Pancreas (tissue), 10 donors: ENCODE data around the gene TICRR. TPM values are rescaled to one million over a fixed set of nuclear protein-coding genes. Genes with fewer than 3 reads are reported as not detected.
A peak's percentile ranks its signal among the peaks of the same experiment; 100 is the strongest.

Source experiments
- ATAC-seq, 4 donors: fragments of 200-7000 bp; cut with Tn5 transposase; one replicate each; pipeline versions ENCODE4 v1.8.0 to v1.9.1; 2020; ENCODE audit warnings: mild to moderate bottlenecking in 4 of 4, moderate library complexity in 4 of 4
- DNase-seq, 6 donors: peaks; one replicate each; pipeline ENCODE4 v3.0.0-alpha.2; 2020
- FAIRE-seq: peaks from 2 replicates; lab custom pipeline; 2012; peaks lifted over from hg19 to GRCh38; lab: Jason Lieb, UNC
- H3K27ac ChIP-seq, 4 donors: fragments of 200-600 bp; sonication (generic); 1 replicate in 3 of 4; 2 replicates in 1 of 4; pipeline versions ENCODE4 v1.5.0 to v1.8.0; 2020
- H3K27me3 ChIP-seq, 4 donors: fragments of 200-600 bp; one replicate each; pipeline ENCODE4 v1.8.0; 2021
- H3K36me3 ChIP-seq, 3 donors: fragments of 200-600 bp; sonication (generic) in 1 of 3; one replicate each; pipeline versions ENCODE4 v1.5.0 to v1.8.0; 2020 to 2021
- H3K4me1 ChIP-seq, 3 donors: fragments of 200-600 bp; one replicate each; pipeline ENCODE4 v1.8.0; 2021
- H3K4me3 ChIP-seq, 4 donors: fragments of 200-600 bp; sonication (generic) in 2 of 4; one replicate each; pipeline versions ENCODE4 v1.5.0 to v1.8.0; 2020 to 2021
- H3K9me3 ChIP-seq, 4 donors: fragments of 200-600 bp; one replicate each; pipeline ENCODE4 v1.8.0; 2021
- CTCF ChIP-seq, 4 donors: fragments of 200-600 bp; sonication (generic) in 3 of 4; IDR thresholded peaks; one replicate each; pipeline versions ENCODE4 v1.5.0 to v1.8.0; 2021; ENCODE audit warnings: antibody characterized with exemption in 4 of 4
- WGBS, 2 donors: extraction: QIAGEN DNeasy Blood & Tissue Kit; methylation state at CpG; one replicate each; pipeline ENCODE4 v1.1.7; 2013; 5-methylcytosine and 5-hydroxymethylcytosine counted together
- intact Hi-C, 3 donors: fragments of 100-400 bp; cut with DNase I; formaldehyde crosslinking; loops; one replicate each; pipeline versions ENCODE4 v1.11.1 to v1.14.2; 2022
- polyA plus RNA-seq, 2 donors: library from polyadenylated mRNA; stranded (reverse); fragments of 200-250 nt; gene quantifications; one replicate each; pipeline ENCODE4 v1.2.3, GENCODE V29; 2013
- total RNA-seq, 6 donors: library from RNA; stranded (reverse); fragmentation: NEBNext Ultra II Directional in 4 of 6; extraction: Animal tissue kit (Norgen Biotek cat#: 25700) in 4 of 6; gene quantifications; one replicate each; pipeline versions ENCODE4 v1.2.1 to v1.2.4, GENCODE V29; 2021 to 2023
- donor health status: healthy with polysubstance abuse.
- donor health status: DM: no; HTN: no; CAD: no; lungs with moderate emphysema.
- donor health status: DM: no; HTN: no; CAD: no.
- donor health status: control.
- donor health status: control.
- donor health status: Bipolar disorder and iron deficiency.
- donor health status: DM: yes; HTN: yes; CAD: no.
- donor health status: DM: no; HTN: no; CAD: no.
- donor health status: DM: no; HTN: no; CAD: no.
- donor health status: DM: yes; HTN: yes; CAD: no.

TICRR gene
- total and polyA plus RNA-seq, 8 donors = 0.03 to 0.18 (median 0.13) TPM; not detected in 3

DNA sequence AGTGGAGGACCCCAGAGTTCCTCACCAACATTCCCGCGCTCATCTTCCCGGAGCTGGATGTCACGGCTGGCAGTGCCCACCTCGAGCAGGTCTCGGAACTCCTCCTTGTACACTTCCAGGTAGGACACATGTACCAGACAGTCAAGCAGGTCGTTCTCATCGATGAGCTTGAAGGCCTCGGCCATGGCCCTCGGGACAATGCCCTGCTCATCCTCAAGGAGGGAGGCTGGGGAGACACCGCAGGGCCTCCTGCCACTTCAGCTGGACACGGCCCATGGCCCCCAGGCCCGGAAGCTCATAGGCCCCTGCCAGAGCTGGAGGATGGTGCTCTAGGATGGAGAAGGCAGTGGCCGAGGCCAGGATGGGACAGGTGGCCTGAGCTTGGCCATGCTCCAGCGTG, 74.4 kb downstream of the TICRR start:
- DNase-seq = peak in 2 of 6 donors; percentile 45 to 49
- H3K9me3 ChIP-seq = no peaks in the 10 kb centered on the region
- no peak for ATAC-seq
- FAIRE-seq = no peak
- TF ChIP-seq CTCF (IDR thresholded peaks at IDR 0.05) = no peak
- 86 to 90% methylated on average over 15 of the region's 15 CpGs for WGBS, 2 donors
- no peak overlapping the region for H3K4me3 ChIP-seq
- no peaks in the 10 kb centered on the region for H3K4me1 ChIP-seq
- H3K27ac ChIP-seq = no peak overlapping the region
- H3K27me3 ChIP-seq = no peaks in the 10 kb centered on the region
- H3K36me3 ChIP-seq = no peaks in the 10 kb centered on the region
- intact Hi-C loops = no loop called here

GRCh38 chr15:89652131-89652530, 76.9 kb downstream of the TICRR start:
- Histone ChIP-seq H3K27ac (no peak overlapping the region), H3K4me3 (no peak overlapping the region), H3K36me3 (no peaks in the 10 kb centered on the region), H3K27me3 (no peaks in the 10 kb centered on the region), H3K9me3 (no peaks in the 10 kb centered on the region), H3K4me1 (no peaks in the 10 kb centered on the region)
- no peak for ATAC-seq
- no peak for TF ChIP-seq CTCF (IDR thresholded peaks at IDR 0.05)
- no peak for FAIRE-seq
- 79 to 81% methylated on average over 7 of the region's 7 CpGs for WGBS, 2 donors
- intact Hi-C loops = no loop called here
- DNase-seq = peak in 1 of 6 donors; percentile 36

- H3K27me3 ChIP-seq = no peaks in the 10 kb centered on the region
- TF ChIP-seq CTCF (IDR thresholded peaks at IDR 0.05) = no peak
- no peak overlapping the region for H3K27ac ChIP-seq
- no peaks in the 10 kb centered on the region for H3K9me3 ChIP-seq
- intact Hi-C loops = no loop called here
- H3K4me3 ChIP-seq = no peak overlapping the region
- ATAC-seq (no peak), DNase-seq (peak in 1 of 6 donors; percentile 35), FAIRE-seq (no peak)
- 77 to 79% methylated on average over 16 of the region's 16 CpGs for WGBS, 2 donors
- no peaks in the 10 kb centered on the region for H3K36me3 ChIP-seq
- no peaks in the 10 kb centered on the region for H3K4me1 ChIP-seq
These were observed 77.4 kb downstream of the TICRR start for GRCh38 chr15:89652666-89653065.

DNA sequence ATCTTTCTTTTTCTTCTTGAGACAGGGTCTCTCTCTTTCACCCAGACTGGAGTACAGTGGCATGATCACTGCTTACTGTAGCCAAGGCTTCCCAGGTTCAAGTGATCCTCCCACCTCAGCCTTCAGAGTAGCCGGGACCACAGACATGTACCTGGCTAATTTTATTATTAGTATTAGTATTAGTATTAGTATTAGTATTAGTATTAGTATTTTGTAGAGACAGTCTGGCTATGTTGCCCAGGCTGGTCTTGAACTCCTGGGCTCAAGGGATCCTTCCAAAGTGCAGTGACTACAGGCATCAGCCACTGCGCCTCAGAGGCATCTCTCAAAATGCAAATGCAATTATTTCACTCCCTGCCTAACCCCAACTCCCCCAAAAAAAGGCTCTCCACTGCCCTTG, 78.3 kb downstream of the TICRR start:
- no peak for FAIRE-seq
- WGBS, 2 donors = 89 to 97% methylated on average over 2 of the region's 2 CpGs

More for the DNA sequence above, 78.3 kb downstream of the TICRR start:
- Histone ChIP-seq H3K27me3 (no peaks in the 10 kb centered on the region), H3K4me3 (no peak overlapping the region), H3K9me3 (no peaks in the 10 kb centered on the region), H3K27ac (no peak overlapping the region), H3K4me1 (no peaks in the 10 kb centered on the region), H3K36me3 (no peaks in the 10 kb centered on the region)
- no peak for ATAC-seq
- no peak for DNase-seq
- no peak for TF ChIP-seq CTCF (IDR thresholded peaks at IDR 0.05)
- intact Hi-C loops = no loop called here
